SU-DHL-6 (cell line): ENCODE data around the gene IL1RL1.

Experiments used
- H2AFZ ChIP-seq: fragments of 200-600 bp; sonication (generic); 2 replicates; pipeline ENCODE4 v1.6.1; 2014; ENCODE audit warnings: low read depth, mild to moderate bottlenecking, moderate library complexity, mixed read lengths, antibody characterized with exemption, low read length; ENCODE audit not compliant: severe bottlenecking
- H3F3A ChIP-seq: fragments of 200-600 bp; shearing (Covaris generic); 2 replicates; pipeline ENCODE4 v1.6.0; 2016; ENCODE audit warnings: antibody characterized with exemption, mild to moderate bottlenecking; ENCODE audit not compliant: insufficient read depth
- H3K27ac ChIP-seq: fragments of 200-600 bp; sonication (generic); 2 replicates; pipeline ENCODE4 v1.5.1; 2016; ENCODE audit warnings: low read depth, mild to moderate bottlenecking, low read length, moderate library complexity, mixed read lengths
- H3K27me3 ChIP-seq: fragments of 200-600 bp; sonication (generic), shearing (Covaris generic); 2 replicates; pipeline ENCODE4 v1.6.0; 2014; ENCODE audit warnings: mild to moderate bottlenecking, low read length
- H3K36me3 ChIP-seq: fragments of 200-600 bp; sonication (generic); 2 replicates; pipeline ENCODE4 v1.6.1; 2014; ENCODE audit warnings: mild to moderate bottlenecking, low read length, mixed read lengths
- H3K4me2 ChIP-seq: fragments of 300-600, 200-600 bp; shearing (Covaris generic), sonication (generic); 2 replicates; pipeline ENCODE4 v1.6.0; 2014; ENCODE audit warnings: low read length, low read depth, mild to moderate bottlenecking; ENCODE audit not compliant: poor library complexity, severe bottlenecking
- H3K4me3 ChIP-seq: fragments of 200-600 bp; sonication (generic); 2 replicates; pipeline ENCODE4 v1.5.1; 2014; ENCODE audit warnings: antibody characterized with exemption, low read length, mild to moderate bottlenecking, mixed read lengths; ENCODE audit not compliant: insufficient read depth, poor library complexity, severe bottlenecking
- H3K79me2 ChIP-seq: fragments of 200-600 bp; sonication (generic); 2 replicates; pipeline ENCODE4 v1.6.1; 2014; ENCODE audit warnings: mild to moderate bottlenecking, low read length, moderate library complexity; ENCODE audit not compliant: insufficient read depth
- H3K9ac ChIP-seq: fragments of 200-600 bp; sonication (generic); 2 replicates; pipeline ENCODE4 v1.7.0; 2014; ENCODE audit warnings: mild to moderate bottlenecking, low read length
- H3K9me2 ChIP-seq: fragments of 200-600 bp; sonication (generic); replicated peaks from 2 replicates; pipeline ENCODE4 v1.6.1; 2014; ENCODE audit warnings: low read length; ENCODE audit not compliant: insufficient read depth
- H3K9me3 ChIP-seq: fragments of 200-600 bp; sonication (generic); 2 replicates; pipeline ENCODE4 v1.6.1; 2014; ENCODE audit warnings: low read length, mixed read lengths; ENCODE audit not compliant: insufficient read depth
- H4K20me1 ChIP-seq: fragments of 200-600 bp; sonication (generic); 2 replicates; pipeline ENCODE4 v1.6.1; 2014; ENCODE audit warnings: low read depth, mild to moderate bottlenecking, antibody characterized with exemption, low read length, moderate library complexity, mixed read lengths
- EZH2phosphoT487 ChIP-seq: fragments of 200-600 bp; sonication (generic), shearing (Covaris generic); conservative IDR thresholded peaks from 2 replicates; pipeline ENCODE4 v1.6.1; 2018; ENCODE audit warnings: mild to moderate bottlenecking, antibody characterized with exemption, low read length, moderate library complexity, mixed read lengths
- TF ChIP-seq, protein P1 (sequence below): fragments of 200-600 bp; sonication (generic); IDR thresholded peaks from one replicate; pipeline ENCODE4 v1.5.1; 2017; ENCODE audit warnings: antibody characterized with exemption, mild to moderate bottlenecking, low read length, moderate library complexity; ENCODE audit not compliant: insufficient read depth, poor library complexity, severe bottlenecking

IL1RL1 gene

DNA sequence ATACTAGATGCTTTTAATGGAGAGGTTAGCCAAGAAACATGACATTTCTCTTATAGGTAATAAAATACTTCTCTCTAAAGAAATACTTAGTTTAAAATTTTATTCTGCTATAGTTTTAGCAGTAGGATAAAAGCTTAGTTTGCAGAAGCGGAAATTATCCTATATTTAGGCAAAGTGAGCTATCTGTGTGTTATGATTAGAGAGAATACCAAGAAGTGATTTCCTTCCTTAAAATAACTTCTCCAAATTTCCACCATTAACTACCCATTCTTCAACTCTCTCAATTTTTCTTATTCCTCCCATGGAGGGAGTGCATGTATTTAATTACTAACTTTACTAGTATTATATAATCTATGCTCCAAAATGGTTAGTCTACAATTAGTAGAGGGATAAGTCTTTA lies 15.8 kb upstream of the IL1RL1 start:
- Histone ChIP-seq H3F3A (no peaks in the 10 kb centered on the region), H3K27me3 (no peaks in the 10 kb centered on the region), H3K79me2 (no peaks in the 10 kb centered on the region), H3K36me3 (no peaks in the 10 kb centered on the region), H3K4me2 (no peak overlapping the region), H2AFZ (no peak overlapping the region), H3K27ac (no peak overlapping the region), H4K20me1 (no peaks in the 10 kb centered on the region), H3K4me3 (no peak overlapping the region), H3K9me3 (no peaks in the 10 kb centered on the region), H3K9ac (no peak overlapping the region), H3K9me2 (no peaks in the 10 kb centered on the region)
- no peak for TF ChIP-seq EZH2phosphoT487
- TF ChIP-seq, protein P1, sequence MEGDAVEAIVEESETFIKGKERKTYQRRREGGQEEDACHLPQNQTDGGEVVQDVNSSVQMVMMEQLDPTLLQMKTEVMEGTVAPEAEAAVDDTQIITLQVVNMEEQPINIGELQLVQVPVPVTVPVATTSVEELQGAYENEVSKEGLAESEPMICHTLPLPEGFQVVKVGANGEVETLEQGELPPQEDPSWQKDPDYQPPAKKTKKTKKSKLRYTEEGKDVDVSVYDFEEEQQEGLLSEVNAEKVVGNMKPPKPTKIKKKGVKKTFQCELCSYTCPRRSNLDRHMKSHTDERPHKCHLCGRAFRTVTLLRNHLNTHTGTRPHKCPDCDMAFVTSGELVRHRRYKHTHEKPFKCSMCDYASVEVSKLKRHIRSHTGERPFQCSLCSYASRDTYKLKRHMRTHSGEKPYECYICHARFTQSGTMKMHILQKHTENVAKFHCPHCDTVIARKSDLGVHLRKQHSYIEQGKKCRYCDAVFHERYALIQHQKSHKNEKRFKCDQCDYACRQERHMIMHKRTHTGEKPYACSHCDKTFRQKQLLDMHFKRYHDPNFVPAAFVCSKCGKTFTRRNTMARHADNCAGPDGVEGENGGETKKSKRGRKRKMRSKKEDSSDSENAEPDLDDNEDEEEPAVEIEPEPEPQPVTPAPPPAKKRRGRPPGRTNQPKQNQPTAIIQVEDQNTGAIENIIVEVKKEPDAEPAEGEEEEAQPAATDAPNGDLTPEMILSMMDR = no peak

- Histone ChIP-seq H3K4me3 (no peak overlapping the region), H3K27ac (no peak overlapping the region), H3K9ac (no peak overlapping the region), H3K79me2 (no peaks in the 10 kb centered on the region), H2AFZ (no peak overlapping the region), H3K4me2 (no peak overlapping the region), H3K9me2 (no peaks in the 10 kb centered on the region), H3K36me3 (no peaks in the 10 kb centered on the region), H3K9me3 (no peaks in the 10 kb centered on the region), H4K20me1 (no peaks in the 10 kb centered on the region), H3F3A (no peaks in the 10 kb centered on the region), H3K27me3 (no peaks in the 10 kb centered on the region)
- no peak for TF ChIP-seq EZH2phosphoT487
- TF ChIP-seq, protein P1 = no peak
Observed at GRCh38 chr2:102296449-102296848, 14.9 kb upstream of the IL1RL1 start.

- Histone ChIP-seq H3K4me3 (no peak overlapping the region), H2AFZ (no peak overlapping the region), H3K36me3 (no peaks in the 10 kb centered on the region), H3F3A (no peaks in the 10 kb centered on the region), H3K4me2 (no peak overlapping the region), H3K9ac (no peak overlapping the region), H3K79me2 (no peaks in the 10 kb centered on the region), H3K27ac (no peak overlapping the region), H3K9me2 (no peaks in the 10 kb centered on the region), H3K27me3 (no peaks in the 10 kb centered on the region), H3K9me3 (no peaks in the 10 kb centered on the region), H4K20me1 (no peaks in the 10 kb centered on the region)
- TF ChIP-seq, protein P1 = no peak
- TF ChIP-seq EZH2phosphoT487 = no peak
Observed at GRCh38 chr2:102297891-102298290, 13.5 kb upstream of the IL1RL1 start.
